Stimulated activated CD4-positive, alpha-beta T cell treated with anti-CD3 and anti-CD28 coated beads, Interleukin-1b, Interleukin-23, amount 100 ng/mL, for 1 hour (primary cell): Measurements from ENCODE around the gene RHOH.
"Not testable (repeated sequence)": the region's sequence is repeated elsewhere in the genome, so short reads cannot be mapped to it uniquely, and the experiment has no call there.

Experiments used
- DNase-seq, 2 donors: peaks; one replicate each; pipeline ENCODE4 v3.0.0-alpha.2; 2020; ENCODE audit warnings: low read depth in 2 of 2

The RHOH gene

DNA sequence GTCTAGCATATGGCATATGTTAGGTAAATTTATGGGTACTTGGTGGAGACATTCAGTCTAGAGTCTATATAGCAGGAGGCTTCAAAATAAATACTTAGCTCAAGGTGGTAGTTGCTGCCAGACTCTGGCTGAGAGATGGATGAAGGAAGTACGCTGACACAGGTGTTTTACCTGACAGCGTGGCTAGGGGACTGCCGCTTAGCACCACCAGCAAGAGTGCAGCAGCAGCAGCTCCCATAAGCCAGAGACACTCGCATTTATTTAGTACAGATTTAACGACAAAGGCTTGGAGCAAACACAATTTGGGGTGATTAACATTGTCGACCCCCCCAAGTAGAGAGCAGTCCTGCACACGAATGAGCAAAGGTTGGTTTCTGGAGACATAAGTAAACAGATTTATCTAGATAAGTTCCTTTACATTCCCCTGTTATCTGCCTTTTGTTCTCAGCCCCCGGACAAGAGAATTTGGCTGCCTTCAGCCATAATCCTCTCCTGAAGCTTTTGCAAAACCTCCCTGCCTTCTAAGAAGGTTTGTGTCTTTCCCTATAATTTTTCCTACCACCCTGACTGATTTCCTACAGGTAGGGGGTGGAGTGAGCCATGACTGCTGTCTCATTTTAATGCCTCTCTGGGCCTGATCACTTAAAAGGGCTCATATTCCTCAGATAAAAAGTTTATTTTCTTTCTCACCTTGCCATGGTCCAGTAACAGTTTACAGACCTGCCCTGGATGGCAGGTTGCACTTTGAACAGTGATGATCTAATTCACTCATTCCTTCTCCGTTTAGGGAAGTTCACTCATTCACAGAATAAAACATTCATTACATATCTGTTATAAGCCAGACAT, 64.6 kb downstream of the RHOH start:
- DNase-seq, result no peak

DNA sequence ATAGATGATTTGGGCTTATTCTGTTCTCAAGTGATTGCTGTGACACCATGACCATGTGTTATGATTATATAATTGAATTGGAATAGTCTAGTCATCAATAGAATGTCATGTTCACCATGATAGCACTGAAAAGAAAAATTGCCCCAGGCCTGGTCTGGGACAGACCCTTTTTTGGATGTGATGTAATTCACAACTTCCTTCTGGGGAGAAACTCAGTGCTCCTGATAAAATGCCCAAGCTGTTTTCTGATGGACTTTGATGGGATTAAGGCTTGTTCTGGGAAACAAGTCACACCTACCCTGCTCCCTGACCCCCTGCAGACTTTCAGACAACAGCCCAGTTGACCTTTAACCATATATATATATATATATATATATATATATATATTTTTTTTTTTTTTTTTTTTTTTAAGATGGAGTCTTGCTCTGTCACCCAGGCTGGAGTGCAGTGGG, 65.3 kb downstream of the RHOH start:
- DNase-seq, result no peak

DNA sequence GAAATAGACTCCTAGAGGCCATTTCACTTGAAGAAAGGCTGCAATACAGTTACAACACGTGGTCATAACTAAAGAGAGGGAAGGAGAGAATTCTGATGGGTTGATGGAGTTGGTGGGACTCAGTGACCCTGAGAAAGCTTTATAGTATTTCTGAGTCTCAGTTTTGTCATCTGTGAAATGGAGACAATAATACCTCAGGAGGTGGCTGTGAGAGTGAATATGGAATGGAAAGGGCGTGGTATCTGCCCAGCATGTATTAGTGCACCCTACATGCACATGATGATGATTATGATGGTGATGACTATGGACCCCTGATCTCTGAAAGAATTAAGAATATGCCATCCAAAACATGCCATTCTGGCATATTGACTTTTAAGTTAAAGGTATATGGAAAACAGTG, 66.0 kb downstream of the RHOH start:
- DNase-seq, result no peak

DNA sequence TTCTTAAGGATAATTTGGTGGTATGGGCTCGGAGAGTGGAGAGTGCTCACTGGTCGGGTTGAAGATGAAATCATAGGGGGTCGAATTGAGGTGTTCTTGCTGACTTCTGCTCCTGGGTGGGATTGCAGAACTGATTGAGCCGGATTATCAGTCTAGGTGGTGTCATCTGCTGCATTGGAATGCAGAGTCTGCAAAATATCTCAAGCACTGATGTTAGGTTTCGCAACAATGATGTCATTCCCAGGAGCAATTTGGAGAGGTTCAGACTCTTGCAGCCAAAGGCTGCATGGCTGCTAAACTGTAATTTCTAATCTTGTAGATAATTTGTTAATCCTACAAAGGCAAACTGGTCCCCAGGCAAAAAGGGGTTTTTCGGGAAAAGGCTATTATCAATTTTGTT, 67.7 kb downstream of the RHOH start:
- DNase-seq, result no peak

DNA sequence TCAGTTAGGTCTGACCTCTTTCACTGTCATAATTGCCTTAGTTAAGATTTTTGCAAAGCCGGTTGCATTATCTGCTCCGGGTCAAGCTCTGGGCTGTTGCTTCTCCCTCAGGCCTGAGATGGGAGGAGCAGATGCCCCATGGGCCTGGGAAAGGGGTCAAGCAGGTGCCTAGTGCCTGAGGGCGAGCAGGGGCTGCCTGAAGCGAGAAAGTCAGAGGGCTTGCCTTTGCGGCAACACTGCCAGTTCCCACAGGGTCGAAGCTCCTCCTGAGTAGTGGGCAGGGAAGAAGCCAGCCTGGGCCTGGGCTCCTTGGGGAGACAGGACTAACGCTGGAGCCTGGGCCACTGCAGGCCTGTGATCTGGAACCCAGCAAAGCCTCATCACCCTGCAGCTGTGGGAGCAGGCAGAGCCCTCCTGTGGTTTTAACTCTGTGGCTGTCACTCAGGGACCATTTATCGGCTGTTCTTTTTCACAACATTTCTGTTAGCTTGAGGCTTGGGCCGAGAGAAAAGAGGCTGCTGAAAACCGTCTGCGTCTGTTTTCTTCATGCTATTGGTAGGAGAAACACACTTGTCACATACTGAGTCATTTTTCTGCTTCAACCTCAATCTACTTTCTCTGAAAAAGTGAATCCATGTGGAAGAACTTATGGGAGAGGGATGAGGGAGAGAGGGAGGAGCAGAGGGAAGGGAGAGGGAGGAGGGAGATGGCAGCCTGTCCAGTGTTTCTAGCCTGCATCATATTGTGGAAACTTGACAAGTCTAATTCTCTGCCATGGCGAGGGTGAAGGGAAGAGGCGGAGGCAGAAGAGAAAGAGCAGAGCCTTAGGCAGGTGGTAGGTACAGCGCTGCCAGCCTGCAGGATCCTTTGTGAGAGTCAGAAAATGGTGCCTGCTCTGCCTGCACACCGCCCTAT, 68.4 kb downstream of the RHOH start:
- DNase-seq, result no peak

DNA sequence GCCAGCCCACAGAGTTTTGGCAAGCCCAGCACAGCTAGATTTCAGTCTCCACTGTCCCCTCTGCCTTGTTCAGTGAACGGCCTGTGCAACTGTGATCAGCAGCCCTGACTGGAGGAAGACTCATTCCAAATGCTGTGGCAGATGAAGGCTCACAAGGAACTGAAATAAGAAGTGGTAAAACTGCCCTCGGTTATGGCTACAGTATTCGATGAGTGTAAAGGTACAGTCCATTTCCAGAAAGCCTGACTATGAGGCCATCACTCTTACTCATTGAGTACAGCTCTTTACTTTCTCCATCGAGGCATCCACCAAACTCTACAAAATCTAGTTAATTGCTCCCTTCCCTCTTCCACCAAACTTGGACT, 69.1 kb downstream of the RHOH start:
- no peak for DNase-seq

DNA sequence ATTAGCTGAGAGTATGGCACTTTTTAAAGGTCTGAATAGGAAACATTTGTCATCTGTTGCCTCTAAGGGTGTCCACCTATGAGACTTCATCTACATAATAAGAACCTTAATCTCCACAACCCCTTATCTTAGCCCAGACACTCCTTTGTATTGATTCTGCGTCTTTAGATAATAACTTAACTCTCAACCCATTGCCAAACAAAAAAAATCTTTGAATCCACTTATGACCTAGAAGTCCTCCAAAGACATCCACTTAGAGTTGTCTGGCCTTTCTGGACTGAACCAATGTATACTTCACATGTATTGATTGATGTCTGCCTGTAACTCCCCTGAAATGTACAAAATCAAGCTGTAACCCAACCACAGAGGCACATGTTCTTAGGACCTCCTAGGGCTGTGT, 72.3 kb downstream of the RHOH start:
- DNase-seq, result no peak

DNA sequence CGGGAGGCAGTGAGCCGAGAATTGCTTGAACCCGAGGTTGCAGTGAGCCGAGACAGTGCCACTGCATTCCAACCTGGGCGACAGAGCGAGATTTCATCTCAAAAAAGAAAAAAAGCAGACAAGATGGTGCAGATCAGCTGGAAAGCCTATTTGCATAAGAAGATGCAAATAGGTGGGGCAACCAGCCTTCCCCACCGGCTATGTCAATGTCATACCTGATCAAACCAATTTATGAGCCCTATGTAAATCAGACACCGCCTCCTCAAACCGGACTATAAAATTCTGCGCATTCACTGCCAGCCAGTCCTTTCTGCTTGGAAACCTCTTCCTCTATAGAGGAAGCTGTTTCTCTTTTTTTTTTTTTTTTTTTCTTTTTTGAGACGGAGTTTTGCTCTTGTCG, 73.8 kb downstream of the RHOH start:
- no peak for DNase-seq

DNA sequence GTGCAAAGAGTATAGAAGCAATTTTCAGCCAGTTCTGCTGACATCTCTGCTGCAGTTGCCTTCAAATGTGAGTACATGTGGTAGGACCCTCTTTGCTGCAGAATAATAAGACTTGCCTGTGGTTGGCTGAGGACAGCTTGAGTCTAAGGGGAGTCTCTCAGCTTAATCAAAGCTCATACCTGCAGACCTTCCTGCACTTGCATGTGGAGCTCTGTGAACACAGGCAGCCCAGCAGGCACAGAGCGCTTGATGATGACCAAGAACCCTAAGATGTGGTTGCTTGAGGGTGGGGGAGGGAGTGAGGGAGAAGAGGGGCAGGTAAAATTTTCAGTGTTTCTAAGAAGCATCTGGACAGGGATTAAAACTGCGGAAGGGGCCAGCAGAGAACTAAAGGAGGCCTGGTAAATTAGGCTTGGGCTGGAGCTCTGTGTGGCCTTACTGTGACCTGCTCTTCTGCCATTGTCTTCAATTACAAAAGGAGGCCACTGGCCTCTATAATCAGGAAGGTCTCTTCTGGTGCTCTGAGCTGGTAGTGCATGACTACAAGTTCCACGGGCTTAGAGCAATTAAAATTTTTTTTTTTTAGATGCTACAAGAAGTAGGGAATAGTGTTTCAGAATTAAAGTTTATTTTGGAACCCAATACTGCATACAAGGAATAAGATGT, 78.4 kb downstream of the RHOH start:
- DNase-seq, result no peak

DNA sequence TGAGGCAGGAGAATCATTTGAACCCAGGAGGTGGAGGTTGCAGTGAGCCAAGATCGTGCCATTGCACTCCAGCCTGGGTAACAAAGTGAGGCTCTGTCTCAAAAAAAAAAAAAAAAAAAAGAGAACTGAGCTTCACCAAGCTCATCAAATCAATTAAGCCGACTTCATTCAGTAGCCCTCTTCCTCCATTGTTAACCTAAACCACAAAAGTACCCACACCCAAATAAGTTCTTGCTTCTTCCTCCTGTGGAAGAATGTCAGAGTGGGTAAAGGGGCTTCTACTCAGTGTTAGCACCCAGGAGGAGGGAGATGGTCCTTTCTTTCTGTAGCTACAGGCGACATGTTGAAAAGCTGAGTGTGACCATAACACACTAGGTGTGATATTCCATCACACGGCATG, 79.7 kb downstream of the RHOH start:
- DNase-seq, result no peak

DNA sequence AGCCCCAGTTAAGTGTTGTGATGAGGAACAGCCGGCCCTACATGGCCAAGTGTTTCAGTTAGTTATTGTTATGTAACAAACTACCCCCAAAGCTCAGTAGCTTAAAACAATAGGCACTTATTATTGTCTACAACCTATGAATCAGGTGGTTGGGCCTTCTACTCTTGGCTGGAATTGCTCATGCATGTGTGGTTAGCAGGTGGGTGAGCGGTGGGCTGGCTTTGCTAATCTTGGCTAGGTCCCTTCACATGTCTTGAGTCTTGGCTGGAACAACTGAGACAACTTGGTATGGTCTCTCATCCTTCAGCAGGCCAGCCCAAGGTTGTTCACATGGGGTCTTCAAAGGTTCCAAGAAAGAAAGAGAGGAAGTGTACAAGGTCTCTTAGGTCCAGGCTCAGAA, 83.8 kb downstream of the RHOH start:
- DNase-seq, result no peak

DNA sequence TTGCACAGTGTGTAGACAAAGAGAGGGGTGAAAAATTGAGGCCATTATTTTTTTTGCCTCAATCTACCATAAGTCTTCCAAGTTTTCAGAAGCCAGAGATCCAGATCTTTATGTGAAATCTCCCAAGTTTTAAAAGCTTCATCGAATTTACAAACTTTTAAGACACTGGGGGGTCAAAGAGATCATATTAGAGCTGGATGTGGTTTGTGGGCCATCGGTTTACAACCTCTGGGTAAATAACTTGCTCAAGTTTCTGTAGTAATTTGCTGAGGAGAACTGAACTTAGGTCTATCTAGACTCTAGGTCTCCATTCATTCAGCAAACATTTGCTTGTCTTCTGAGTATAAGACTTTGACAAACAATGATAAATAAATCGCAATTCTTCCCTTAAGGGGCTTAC, 84.3 kb downstream of the RHOH start:
- DNase-seq, result no peak

DNA sequence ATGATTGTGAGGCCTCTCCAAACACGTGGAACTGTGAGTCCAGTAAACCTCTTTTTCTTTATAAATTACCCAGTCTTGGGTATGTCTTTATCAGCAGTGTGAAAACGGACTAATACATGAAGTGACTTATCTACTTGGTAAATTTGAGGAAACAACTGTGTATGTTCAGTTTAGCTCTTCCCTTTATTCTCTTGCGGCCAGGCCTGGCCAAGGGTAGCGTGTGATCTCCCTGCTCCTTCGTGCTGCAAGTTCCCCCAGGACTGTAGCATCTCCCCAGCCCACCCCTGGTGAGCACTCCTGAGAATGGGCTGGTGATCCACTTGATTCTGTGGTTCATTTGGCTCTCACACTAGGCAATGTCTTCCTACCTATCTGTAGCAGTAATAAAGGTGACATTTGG, 85.1 kb downstream of the RHOH start:
- DNase-seq, result no peak

DNA sequence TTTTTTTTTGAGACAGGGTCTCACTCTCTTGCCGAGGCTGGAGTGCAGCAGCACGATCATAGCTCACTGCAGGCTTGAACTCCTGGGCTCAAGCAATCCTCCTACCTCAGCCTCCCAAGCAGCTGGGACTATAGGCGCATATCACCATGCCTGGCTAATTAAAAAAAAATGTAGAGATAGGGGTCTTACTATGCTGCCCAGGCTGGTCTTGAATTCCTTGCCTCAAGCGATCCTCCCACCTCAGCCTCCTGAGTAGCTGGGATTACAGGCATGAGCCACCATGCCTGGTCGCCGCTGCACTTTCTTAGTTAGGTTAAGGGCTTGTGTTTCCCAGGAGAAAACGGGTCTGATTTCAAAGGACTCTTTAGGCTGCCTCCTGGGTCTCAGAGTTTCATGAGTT, 86.0 kb downstream of the RHOH start:
- DNase-seq, result not testable (repeated sequence)

DNA sequence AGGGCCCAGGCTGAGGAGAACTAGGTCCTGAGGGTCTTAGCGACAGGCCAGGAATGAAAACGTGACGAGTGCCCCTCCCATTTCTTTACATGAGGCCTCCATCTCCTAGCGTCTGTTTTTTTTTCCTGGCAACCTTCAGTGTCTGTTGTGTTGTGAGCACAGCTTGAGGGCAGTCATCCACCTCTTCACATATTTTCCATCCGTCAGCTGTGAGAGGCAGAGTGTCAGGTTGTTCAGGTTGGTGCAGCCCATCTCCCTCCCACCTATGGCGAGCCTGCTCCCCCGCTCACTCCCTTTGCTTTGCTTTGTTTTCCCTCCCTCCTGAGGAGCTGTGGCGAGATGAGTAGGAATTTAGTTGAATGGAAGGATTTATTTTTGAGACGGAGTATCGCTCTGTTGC, 86.6 kb downstream of the RHOH start:
- DNase-seq, result no peak

DNA sequence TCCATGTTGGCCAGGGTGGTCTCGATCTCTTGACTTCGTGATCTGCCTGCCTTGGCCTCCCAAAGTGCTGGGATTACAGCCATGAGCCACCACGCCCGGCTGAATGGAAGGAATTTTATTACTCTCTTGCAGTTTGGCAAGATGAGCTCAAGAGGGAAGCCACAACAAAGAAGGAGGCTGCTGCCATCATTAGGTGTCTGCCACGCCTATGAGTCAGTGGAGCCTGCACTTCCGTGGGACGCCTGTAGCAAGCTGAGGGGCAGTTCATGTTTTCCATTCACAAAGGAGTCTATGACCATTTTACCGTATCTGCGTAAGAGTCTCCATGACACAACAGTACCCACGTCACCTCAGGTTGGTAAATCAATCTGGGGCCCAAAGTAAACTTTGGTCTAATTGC, 87.1 kb downstream of the RHOH start:
- DNase-seq, result peak; percentile 33 to 70

DNA sequence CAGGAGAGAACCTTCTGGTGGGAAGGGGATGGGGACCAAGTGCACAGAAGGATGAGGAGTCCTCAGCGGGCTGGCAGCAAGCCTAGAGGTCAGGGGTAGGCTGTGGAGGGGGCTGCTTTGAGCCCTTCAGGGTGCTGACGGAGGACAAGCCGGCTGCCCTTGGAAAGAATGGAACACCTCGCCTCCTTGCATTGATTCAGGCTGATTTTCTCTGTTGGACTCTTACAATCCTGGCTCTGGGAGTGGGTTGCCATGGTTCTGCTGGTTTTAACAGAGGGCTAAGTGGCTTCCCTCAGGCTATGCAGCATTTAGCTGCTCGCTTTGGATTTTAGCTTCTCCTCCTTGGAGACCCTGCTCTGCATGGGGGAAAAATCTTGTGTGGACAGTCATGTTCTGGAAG, 88.9 kb downstream of the RHOH start:
- DNase-seq, result no peak

DNA sequence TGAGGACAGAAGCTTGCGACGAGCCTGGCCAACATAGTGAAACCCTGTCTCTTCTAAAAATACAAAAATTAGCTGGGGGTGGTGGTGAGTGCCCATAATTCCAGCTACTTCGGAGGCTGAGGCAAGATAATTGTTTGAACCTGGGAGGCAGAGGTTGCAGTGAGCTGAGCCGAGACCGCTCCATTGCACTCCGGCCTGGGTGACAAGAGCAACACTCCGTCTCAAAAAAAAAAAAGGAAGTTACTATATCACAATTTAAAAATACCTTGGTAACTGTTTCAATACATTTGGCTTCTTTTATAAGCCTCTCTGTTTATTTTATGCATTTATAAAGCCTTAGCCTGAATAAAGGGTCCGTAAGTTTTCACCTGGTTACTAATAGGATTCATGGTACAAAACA, 91.7 kb downstream of the RHOH start:
- DNase-seq, result no peak

DNA sequence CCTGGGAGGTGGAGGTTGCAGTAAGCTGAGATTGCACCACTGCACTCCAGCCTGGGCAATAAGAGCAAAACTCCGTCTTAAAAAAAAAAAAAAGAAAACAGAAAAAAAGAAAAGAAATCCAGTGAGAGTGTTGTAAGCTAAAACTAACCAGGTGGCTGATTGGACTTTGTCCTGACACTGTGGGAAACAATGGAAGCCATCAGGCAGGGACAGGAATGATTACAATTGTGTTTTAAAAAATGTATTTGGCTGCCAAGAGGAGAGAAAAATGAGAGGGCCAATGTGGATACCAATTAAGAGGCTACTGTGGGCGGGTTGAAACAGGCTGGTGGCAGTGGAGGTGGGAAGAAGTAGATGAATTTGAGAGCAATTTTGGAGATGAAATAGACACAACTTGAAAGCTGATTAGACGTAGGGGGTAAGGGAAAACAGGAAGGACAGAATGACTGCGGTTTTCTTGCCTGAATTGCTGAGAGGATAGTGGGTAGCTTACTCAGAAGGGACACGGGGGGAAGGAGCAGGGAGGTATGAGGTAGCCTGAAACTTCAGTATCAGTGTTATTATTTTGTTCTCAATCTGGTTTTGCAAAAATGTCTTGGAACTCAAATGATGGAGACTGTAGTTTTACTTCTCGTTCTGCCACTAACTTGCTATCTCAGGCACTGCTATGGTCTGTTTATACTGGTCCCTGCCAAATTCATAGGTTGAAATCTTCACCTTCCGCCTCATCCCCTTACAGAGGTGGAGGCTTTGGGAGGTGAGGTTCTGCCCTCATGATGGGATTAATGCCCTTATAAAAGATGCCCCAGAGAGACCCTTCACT, 92.7 kb downstream of the RHOH start:
- no peak for DNase-seq

DNA sequence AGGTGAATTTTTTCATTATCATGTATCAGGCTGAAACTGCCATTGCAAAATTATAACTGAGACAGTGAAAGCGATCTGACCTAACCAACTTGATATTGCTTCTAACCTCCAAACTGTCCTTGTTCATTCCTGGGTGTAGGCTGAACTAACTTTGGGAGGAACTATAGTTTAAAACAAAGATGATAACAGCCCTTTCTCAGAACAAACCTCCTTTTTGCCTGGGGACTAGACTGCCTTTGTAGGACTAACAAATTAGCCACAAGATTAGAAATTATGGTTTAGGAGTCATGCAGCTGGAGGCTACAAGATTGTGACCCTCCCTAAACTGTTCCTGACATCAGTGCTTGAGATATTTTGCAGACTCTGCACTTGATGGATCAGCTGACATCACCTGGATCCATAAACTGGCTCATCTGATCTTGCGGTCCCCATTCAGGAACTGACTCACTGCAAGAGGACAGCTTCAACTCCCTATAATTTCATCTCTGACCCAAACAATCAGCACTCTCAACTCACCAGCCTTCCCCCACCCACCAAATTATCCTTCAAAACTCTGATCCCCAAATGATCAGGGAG, 93.9 kb downstream of the RHOH start:
- DNase-seq, result not testable (repeated sequence)

DNA sequence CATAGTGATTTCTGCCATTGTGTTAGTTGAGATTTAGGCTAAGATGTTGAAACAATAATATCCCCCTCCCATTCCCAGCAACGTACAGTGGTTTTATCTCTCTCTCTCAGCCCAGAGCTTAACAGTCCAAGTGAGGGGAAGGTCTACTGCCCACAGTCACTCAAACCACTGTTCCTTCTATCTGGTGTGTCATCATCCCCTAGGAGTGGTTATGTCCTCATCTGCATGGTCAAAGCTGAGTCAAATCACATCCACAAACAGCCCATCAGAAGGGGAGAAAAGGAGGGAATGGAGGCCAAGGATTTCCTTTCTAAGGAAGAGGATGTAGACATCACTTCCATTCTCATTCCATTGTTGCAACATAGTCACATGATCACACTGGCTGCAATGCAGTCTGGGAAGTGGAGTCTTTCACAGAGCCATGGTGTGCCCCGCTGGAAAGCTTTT, 95.5 kb downstream of the RHOH start:
- no peak for DNase-seq
